ENCODE data around the gene EIF3M. TPM values are rescaled to one million over a fixed set of nuclear protein-coding genes. Genes with fewer than 3 reads are reported as not detected.

Gene EIF3M
- total RNA-seq, 3 donors from 2014 or later = 268 to 398 (median 393) TPM

DNA sequence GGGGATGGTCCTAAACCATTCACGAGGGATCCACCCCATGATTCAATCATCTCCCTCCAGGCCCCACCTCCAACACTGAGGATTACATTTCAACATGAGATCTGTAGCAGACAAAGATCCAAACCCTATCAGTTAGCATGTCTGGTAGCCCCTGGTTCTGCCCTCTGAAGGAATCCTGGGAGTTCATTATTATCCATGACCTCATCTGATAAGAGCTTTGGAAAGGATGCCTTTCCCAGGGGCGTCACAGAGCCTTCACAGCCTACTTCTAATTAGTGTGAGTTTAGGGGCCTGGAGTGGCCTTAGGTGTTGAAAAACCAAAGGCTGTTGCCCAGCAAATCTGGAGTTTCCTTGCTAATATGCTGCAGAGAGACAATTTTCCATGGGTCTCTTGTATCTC lies 8.6 kb upstream of the EIF3M start:
- peaks cover 0 to 14% of the 10 kb centered on the region in 2 donors for H3K27me3 ChIP-seq
- no peak for DNase-seq (ENCODE audit: low spot score in 2 of 2)
- no peaks in the 10 kb centered on the region for H3K36me3 ChIP-seq
- TF ChIP-seq POLR2A (IDR thresholded peaks at IDR 0.05) (no peak), POLR2AphosphoS5 (IDR thresholded peaks at IDR 0.05) (no peak)
- TF ChIP-seq, protein P1, sequence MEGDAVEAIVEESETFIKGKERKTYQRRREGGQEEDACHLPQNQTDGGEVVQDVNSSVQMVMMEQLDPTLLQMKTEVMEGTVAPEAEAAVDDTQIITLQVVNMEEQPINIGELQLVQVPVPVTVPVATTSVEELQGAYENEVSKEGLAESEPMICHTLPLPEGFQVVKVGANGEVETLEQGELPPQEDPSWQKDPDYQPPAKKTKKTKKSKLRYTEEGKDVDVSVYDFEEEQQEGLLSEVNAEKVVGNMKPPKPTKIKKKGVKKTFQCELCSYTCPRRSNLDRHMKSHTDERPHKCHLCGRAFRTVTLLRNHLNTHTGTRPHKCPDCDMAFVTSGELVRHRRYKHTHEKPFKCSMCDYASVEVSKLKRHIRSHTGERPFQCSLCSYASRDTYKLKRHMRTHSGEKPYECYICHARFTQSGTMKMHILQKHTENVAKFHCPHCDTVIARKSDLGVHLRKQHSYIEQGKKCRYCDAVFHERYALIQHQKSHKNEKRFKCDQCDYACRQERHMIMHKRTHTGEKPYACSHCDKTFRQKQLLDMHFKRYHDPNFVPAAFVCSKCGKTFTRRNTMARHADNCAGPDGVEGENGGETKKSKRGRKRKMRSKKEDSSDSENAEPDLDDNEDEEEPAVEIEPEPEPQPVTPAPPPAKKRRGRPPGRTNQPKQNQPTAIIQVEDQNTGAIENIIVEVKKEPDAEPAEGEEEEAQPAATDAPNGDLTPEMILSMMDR (IDR thresholded peaks at IDR 0.05) = no peak
- no peak overlapping the region for H3K27ac ChIP-seq
- intact Hi-C loops (cut with DNase I; ENCODE audit: low total_unique reads) = no loop called here
- no peak overlapping the region for H3K4me3 ChIP-seq
- no peaks in the 10 kb centered on the region for H3K9me3 ChIP-seq
- no peaks in the 10 kb centered on the region for H3K4me1 ChIP-seq

DNA sequence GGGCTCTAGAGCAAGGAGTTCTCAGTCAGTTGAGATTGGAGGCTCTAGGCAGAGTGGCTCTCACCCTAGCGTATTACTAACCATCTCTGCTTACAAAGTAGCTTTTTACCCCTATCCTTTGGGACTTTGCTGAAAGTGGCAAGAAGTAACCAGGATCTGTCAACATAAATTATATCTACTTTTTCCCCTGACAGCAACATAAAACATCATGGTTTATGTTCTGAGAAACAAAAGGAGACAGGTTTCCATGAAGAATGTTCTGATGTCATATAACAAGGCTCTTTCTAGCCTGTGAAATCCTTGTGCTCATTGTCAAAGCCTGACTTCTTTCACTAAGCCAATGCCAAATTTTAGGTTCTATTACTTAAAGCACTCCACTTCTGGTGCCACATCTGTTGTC lies 7.2 kb upstream of the EIF3M start:
- intact Hi-C loops (cut with DNase I; ENCODE audit: low total_unique reads) = no loop called here
- Histone ChIP-seq H3K27me3 (peaks cover 0 to 6% of the 10 kb centered on the region in 2 donors), H3K4me3 (no peak overlapping the region), H3K27ac (no peak overlapping the region), H3K4me1 (no peaks in the 10 kb centered on the region), H3K9me3 (no peaks in the 10 kb centered on the region), H3K36me3 (no peaks in the 10 kb centered on the region)
- no peak for DNase-seq (ENCODE audit: low spot score in 2 of 2)
- TF ChIP-seq POLR2A (IDR thresholded peaks at IDR 0.05) (no peak), POLR2AphosphoS5 (IDR thresholded peaks at IDR 0.05) (no peak)
- TF ChIP-seq, protein P1 (IDR thresholded peaks at IDR 0.05) = no peak

DNA sequence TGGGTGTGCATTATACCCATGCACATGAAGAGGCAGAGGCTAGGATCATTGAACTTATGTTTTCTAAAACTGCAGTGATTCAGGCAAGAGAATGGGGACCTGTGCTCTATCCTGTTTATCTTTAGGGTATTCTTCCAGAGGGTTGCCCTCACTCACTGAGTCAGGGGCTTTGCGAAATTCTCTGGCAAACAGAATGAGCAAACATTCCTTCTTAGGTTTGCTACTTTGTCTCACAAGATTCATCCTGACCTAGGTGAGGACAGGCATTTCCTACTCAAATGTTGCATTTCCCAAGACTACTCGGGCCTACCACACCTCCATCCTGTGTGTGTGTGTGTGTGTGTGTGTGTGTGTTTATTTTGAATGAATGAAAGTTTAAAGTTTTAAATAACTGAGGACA lies 2.7 kb upstream of the EIF3M start:
- no peak for TF ChIP-seq POLR2AphosphoS5 (IDR thresholded peaks at IDR 0.05)
- TF ChIP-seq POLR2A (IDR thresholded peaks at IDR 0.05) = no peak
- TF ChIP-seq, protein P1 (IDR thresholded peaks at IDR 0.05) = no peak
- Histone ChIP-seq H3K4me3 (no peak overlapping the region), H3K4me1 (peaks cover 0 to 9% of the 10 kb centered on the region in 2 donors), H3K27ac (no peak overlapping the region), H3K36me3 (no peaks in the 10 kb centered on the region), H3K27me3 (peaks cover 0 to 6% of the 10 kb centered on the region in 2 donors), H3K9me3 (no peaks in the 10 kb centered on the region)
- intact Hi-C loops (cut with DNase I; ENCODE audit: low total_unique reads) = no loop called here
- no peak for DNase-seq (ENCODE audit: low spot score in 2 of 2)

DNA sequence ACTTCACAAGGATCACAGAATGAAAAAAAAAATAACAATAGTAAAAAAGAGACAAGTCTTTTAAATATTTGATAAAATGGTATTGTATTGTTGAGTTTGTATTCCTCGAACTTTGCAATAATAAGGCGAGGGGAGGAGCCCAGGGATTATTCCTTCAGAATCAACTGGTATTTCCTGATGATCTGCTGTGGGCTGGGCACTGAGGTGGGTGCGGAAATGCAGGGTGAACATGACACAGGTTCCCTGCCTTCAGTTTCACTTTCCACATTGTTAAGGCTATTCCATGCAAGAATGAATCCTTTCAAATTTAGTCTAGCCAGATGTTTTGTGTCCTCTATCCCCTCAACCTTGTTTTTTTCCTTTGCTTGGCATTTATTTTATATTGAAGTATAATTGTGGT lies 2.1 kb upstream of the EIF3M start:
- DNase-seq (ENCODE audit: low spot score in 2 of 2) = no peak
- H3K27me3 ChIP-seq = peaks cover 0 to 6% of the 10 kb centered on the region in 2 donors
- intact Hi-C loops (cut with DNase I; ENCODE audit: low total_unique reads) = no loop called here
- H3K4me3 ChIP-seq = no peak overlapping the region
- TF ChIP-seq POLR2AphosphoS5 (IDR thresholded peaks at IDR 0.05) (no peak), POLR2A (IDR thresholded peaks at IDR 0.05) (no peak)
- TF ChIP-seq, protein P1 (IDR thresholded peaks at IDR 0.05) = no peak
- H3K9me3 ChIP-seq = no peaks in the 10 kb centered on the region
- no peak overlapping the region for H3K27ac ChIP-seq
- H3K4me1 ChIP-seq = peaks cover 0 to 9% of the 10 kb centered on the region in 2 donors
- H3K36me3 ChIP-seq = no peaks in the 10 kb centered on the region

DNA sequence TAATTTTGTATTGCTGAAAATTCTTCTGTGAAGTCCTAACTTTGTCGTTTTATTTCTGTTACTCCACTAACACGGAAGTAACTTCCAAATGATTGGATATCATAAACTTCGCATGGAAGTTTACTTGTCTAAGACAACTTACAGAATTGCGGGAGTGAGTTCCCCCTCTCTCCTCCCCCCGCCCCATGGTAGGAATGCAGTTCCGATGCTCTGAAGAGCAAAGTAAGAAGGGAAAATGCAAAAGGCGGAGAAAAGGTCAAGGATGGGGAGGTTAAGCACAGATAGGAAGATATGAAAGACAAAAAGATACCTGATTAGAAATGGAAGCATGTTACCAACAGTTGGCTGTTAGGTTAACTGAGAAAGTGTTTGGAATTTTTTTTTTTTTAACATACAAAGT lies 1.3 kb downstream of the EIF3M start:
- Histone ChIP-seq H3K4me3 (peak overlapping the region; percentile 68 to 94 (median 93)), H3K4me1 (peaks cover 0 to 9% of the 10 kb centered on the region in 2 donors), H3K9me3 (no peaks in the 10 kb centered on the region), H3K27me3 (no peaks in the 10 kb centered on the region), H3K27ac (no peak overlapping the region), H3K36me3 (peaks cover 7% of the 10 kb centered on the region)
- no peak for DNase-seq (ENCODE audit: low spot score in 2 of 2)
- TF ChIP-seq POLR2AphosphoS5 (IDR thresholded peaks at IDR 0.05) = no peak
- TF ChIP-seq POLR2A (IDR thresholded peaks at IDR 0.05) = no peak
- TF ChIP-seq, protein P1 (IDR thresholded peaks at IDR 0.05) = no peak
- intact Hi-C loops (cut with DNase I; ENCODE audit: low total_unique reads) = no loop called here

All from breast epithelium (tissue), 4 donors.